GM23338 (cell line): ENCODE data around the gene TREM1. TPM values are rescaled to one million over a fixed set of nuclear protein-coding genes. Genes with fewer than 3 reads are reported as not detected.

ENCODE experiments used
- ATAC-seq: fragments of 200-7000 bp; cut with Tn5 transposase; 3 replicates; pipeline ENCODE4 v1.9.1; 2020
- DNase-seq: peaks from one replicate; pipeline ENCODE4 v3.0.0-alpha.2; 2015; ENCODE audit warnings: low spot score
- H2AFZ ChIP-seq: fragments of 200-600 bp; sonication (generic); 2 replicates; pipeline ENCODE4 v1.8.0; 2016; ENCODE audit warnings: antibody characterized with exemption, mild to moderate bottlenecking, moderate library complexity
- H3F3A ChIP-seq: fragments of 200-600 bp; sonication (generic); replicated peaks from 2 replicates; pipeline ENCODE4 v1.8.0; 2017; ENCODE audit warnings: antibody characterized with exemption, mixed run types, low read depth
- H3K27ac ChIP-seq: fragments of 200-600 bp; sonication (generic); 2 replicates; pipeline ENCODE4 v1.6.1; 2016; ENCODE audit warnings: low read depth
- H3K27me3 ChIP-seq: fragments of 200-600 bp; sonication (generic); 2 replicates; pipeline ENCODE4 v1.8.0; 2016; ENCODE audit warnings: mild to moderate bottlenecking, mixed run types, moderate library complexity; ENCODE audit not compliant: insufficient read depth
- H3K36me3 ChIP-seq: fragments of 200-600 bp; sonication (generic); 2 replicates; pipeline ENCODE4 v1.8.0; 2016; ENCODE audit warnings: mild to moderate bottlenecking; ENCODE audit not compliant: insufficient read depth
- H3K4me1 ChIP-seq: fragments of 200-600 bp; sonication (generic); 2 replicates; pipeline ENCODE4 v1.8.0; 2016; ENCODE audit warnings: mild to moderate bottlenecking, moderate library complexity; ENCODE audit not compliant: insufficient read depth
- H3K4me2 ChIP-seq: fragments of 200-600 bp; sonication (generic); 2 replicates; pipeline ENCODE4 v1.7.1; 2017; ENCODE audit warnings: mixed run types
- H3K4me3 ChIP-seq: fragments of 200-600 bp; sonication (generic); 2 replicates; pipeline ENCODE4 v1.6.1; 2016; ENCODE audit warnings: mixed run types
- H3K79me2 ChIP-seq: fragments of 200-600 bp; sonication (generic); replicated peaks from 2 replicates; pipeline ENCODE4 v1.8.0; 2017; ENCODE audit warnings: mild to moderate bottlenecking; ENCODE audit not compliant: insufficient read depth
- H3K9me2 ChIP-seq: fragments of 200-600 bp; sonication (generic); 2 replicates; pipeline ENCODE4 v1.8.0; 2017; ENCODE audit not compliant: insufficient read depth
- H4K20me1 ChIP-seq: fragments of 200-600 bp; sonication (generic); replicated peaks from 2 replicates; pipeline ENCODE4 v1.8.0; 2017; ENCODE audit warnings: mild to moderate bottlenecking; ENCODE audit not compliant: insufficient read depth
- H3K27ac Mint-ChIP-seq: 2 replicates; pipeline ENCODE4 v1.8.0; 2020; ENCODE audit warnings: inconsistent platforms, mild to moderate bottlenecking, moderate library complexity, mixed read lengths
- H3K27me3 Mint-ChIP-seq: 3 replicates; pipeline ENCODE4 v1.8.0; 2022; ENCODE audit warnings: low read depth, mild to moderate bottlenecking, moderate library complexity, mixed read lengths, inconsistent platforms; ENCODE audit not compliant: insufficient read depth, poor library complexity
- H3K36me3 Mint-ChIP-seq: 3 replicates; pipeline ENCODE4 v1.8.0; 2021; ENCODE audit warnings: low read depth, mild to moderate bottlenecking, inconsistent platforms, moderate library complexity, mixed read lengths
- H3K4me1 Mint-ChIP-seq: 3 replicates; pipeline ENCODE4 v1.8.0; 2020; ENCODE audit warnings: mild to moderate bottlenecking, inconsistent platforms, mixed read lengths
- H3K4me3 Mint-ChIP-seq: 3 replicates; pipeline ENCODE4 v1.8.0; 2021; ENCODE audit warnings: moderate library complexity, mild to moderate bottlenecking, inconsistent platforms, mixed read lengths
- H3K9me3 Mint-ChIP-seq: 3 replicates; pipeline ENCODE4 v1.8.0; 2020; ENCODE audit warnings: moderate library complexity, mild to moderate bottlenecking, inconsistent platforms, mixed read lengths
- CREB1 ChIP-seq: fragments of 250-450 bp; sonication (Bioruptor Pico); IDR thresholded peaks from 2 replicates; pipeline ENCODE4 v1.5.0; 2020; ENCODE audit warnings: low read depth, mild to moderate bottlenecking, moderate library complexity
- CTCF ChIP-seq, 2 experiments: fragments of 200-600 bp in 1 of 2; sonication (generic) in 1 of 2; conservative IDR thresholded peaks; 2 replicates each; pipeline versions ENCODE4 v1.5.1 to v1.6.1; 2016 to 2017; ENCODE audit warnings: antibody characterized with exemption in 2 of 2, low read depth in 2 of 2, mild to moderate bottlenecking in 2 of 2, moderate library complexity in 1 of 2
- ETS1 ChIP-seq: IDR thresholded peaks from 2 replicates; pipeline ENCODE4 v1.6.1; 2016; ENCODE audit warnings: antibody characterized with exemption
- EZH2phosphoT487 ChIP-seq: fragments of 200-600 bp; sonication (generic); IDR thresholded peaks from one replicate; pipeline ENCODE4 v1.8.1; 2018; ENCODE audit warnings: antibody characterized with exemption; ENCODE audit not compliant: unreplicated experiment
- NANOG ChIP-seq: IDR thresholded peaks from 2 replicates; pipeline ENCODE4 v1.6.1; 2016; ENCODE audit warnings: antibody characterized with exemption, borderline replicate concordance
- POLR2AphosphoS5 ChIP-seq: IDR thresholded peaks from 2 replicates; pipeline ENCODE4 v1.6.1; 2016; ENCODE audit warnings: antibody characterized with exemption, low read depth
- REST ChIP-seq: IDR thresholded peaks from one replicate; pipeline ENCODE4 v1.6.1; 2018; ENCODE audit warnings: antibody characterized with exemption; ENCODE audit not compliant: unreplicated experiment
- STAT1 ChIP-seq: IDR thresholded peaks from one replicate; pipeline ENCODE4 v1.6.1; 2016; ENCODE audit warnings: antibody characterized with exemption; ENCODE audit not compliant: unreplicated experiment
- ZNF331 ChIP-seq: fragments of 250-450 bp; sonication (Bioruptor Pico); IDR thresholded peaks from 2 replicates; pipeline ENCODE4 v1.5.0; 2020; ENCODE audit warnings: low read depth, mild to moderate bottlenecking, moderate library complexity
- polyA plus RNA-seq: library from polyadenylated mRNA; unstranded; fragments of >200 nt; fragmentation: Nextera tagmentation; extraction: Ambion mirVana; gene quantifications from 2 replicates; pipeline ENCODE4 v1.2.1, GENCODE V29; 2016
- total RNA-seq: library from RNA; depleted of rRNA; stranded (reverse); fragments of >200 nt; shearing (Covaris generic); gene quantifications from 2 replicates; pipeline ENCODE4 v1.2.3, GENCODE V29; 2014

The TREM1 gene
- total and polyA plus RNA-seq, 2 experiments from 2014 or later = not detected

GRCh38 chr6:41321183-41321582, 34.7 kb upstream of the TREM1 start:
- Mint-ChIP-seq H3K9me3 (no peaks in the 10 kb centered on the region), H3K27me3 (no peaks in the 10 kb centered on the region), H3K36me3 (no peaks in the 10 kb centered on the region), H3K4me1 (peaks cover 14% of the 10 kb centered on the region), H3K27ac (no peak overlapping the region), H3K4me3 (no peak overlapping the region)
- Histone ChIP-seq H3K9me2 (no peaks in the 10 kb centered on the region), H3K27me3 (no peaks in the 10 kb centered on the region; the same call in none of the 2 replicates), H3K36me3 (no peaks in the 10 kb centered on the region), H3K4me1 (peaks cover 5% of the 10 kb centered on the region; the same call in 1 of the 2 replicates), H3K79me2 (no peaks in the 10 kb centered on the region), H3F3A (no peaks in the 10 kb centered on the region), H4K20me1 (no peaks in the 10 kb centered on the region), H3K4me2 (no peak overlapping the region), H2AFZ (no peak overlapping the region), H3K4me3 (no peak overlapping the region), H3K27ac (no peak overlapping the region)
- ATAC-seq (no peak), DNase-seq (no peak)
- TF ChIP-seq ETS1 (no peak), REST (no peak), ZNF331 (CRISPR knock-in tag) (no peak), POLR2AphosphoS5 (no peak), EZH2phosphoT487 (no peak), NANOG (no peak), CREB1 (CRISPR knock-in tag) (no peak), CTCF (conservative IDR thresholded peaks at IDR 0.05; ENCODE audit: low read depth in 2 of 2) (no peak), STAT1 (no peak)
